GM12864 (cell line): ENCODE data around the gene SLC25A11.
"Not testable (repeated sequence)": the region's sequence is repeated elsewhere in the genome, so short reads cannot be mapped to it uniquely, and the experiment has no call there.

ENCODE experiments used
- DNase-seq: peaks from one replicate; pipeline ENCODE4 v3.0.0-alpha.2; 2011; ENCODE audit warnings: low read depth
- H3K4me3 ChIP-seq: 2 replicates; pipeline ENCODE4 v1.5.1; 2011; ENCODE audit warnings: mild to moderate bottlenecking, low read depth, low read length, control low read depth
- TF ChIP-seq, protein P1 (sequence below): IDR thresholded peaks from 2 replicates; pipeline ENCODE4 v1.5.1; 2011; ENCODE audit warnings: low read depth, mild to moderate bottlenecking, moderate library complexity, low read length, control low read depth, inconsistent platforms; ENCODE audit errors: missing control alignments

The SLC25A11 gene

GRCh38 chr17:4920351-4921048 is 19.3 kb downstream of the SLC25A11 start:
- TF ChIP-seq, protein P1, sequence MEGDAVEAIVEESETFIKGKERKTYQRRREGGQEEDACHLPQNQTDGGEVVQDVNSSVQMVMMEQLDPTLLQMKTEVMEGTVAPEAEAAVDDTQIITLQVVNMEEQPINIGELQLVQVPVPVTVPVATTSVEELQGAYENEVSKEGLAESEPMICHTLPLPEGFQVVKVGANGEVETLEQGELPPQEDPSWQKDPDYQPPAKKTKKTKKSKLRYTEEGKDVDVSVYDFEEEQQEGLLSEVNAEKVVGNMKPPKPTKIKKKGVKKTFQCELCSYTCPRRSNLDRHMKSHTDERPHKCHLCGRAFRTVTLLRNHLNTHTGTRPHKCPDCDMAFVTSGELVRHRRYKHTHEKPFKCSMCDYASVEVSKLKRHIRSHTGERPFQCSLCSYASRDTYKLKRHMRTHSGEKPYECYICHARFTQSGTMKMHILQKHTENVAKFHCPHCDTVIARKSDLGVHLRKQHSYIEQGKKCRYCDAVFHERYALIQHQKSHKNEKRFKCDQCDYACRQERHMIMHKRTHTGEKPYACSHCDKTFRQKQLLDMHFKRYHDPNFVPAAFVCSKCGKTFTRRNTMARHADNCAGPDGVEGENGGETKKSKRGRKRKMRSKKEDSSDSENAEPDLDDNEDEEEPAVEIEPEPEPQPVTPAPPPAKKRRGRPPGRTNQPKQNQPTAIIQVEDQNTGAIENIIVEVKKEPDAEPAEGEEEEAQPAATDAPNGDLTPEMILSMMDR = no peak
- no peak for DNase-seq
- no peak overlapping the region for H3K4me3 ChIP-seq

GRCh38 chr17:4919511-4920047 is 20.3 kb downstream of the SLC25A11 start:
- TF ChIP-seq, protein P1 = no peak
- DNase-seq = no peak
- H3K4me3 ChIP-seq = no peak overlapping the region

DNA sequence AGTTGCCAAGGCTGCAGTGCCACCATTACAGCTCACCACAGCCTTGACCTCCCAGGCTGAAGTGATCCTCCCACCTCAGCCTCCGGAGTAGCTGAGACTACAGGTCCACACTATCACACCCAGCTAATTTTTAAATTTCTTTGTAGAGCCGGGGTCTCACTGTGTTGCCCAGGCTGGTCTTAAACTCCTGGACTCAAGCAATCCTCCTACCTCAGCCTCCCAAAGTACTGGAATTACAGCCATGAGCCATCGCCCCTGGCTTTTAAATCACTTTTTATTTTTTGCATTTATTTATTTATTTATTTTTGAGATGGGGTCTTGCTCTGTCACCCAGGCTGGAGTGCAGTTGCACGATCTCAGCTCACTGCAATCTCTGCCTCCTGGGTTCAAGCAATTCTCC is 25.3 kb downstream of the SLC25A11 start:
- not testable (repeated sequence) for DNase-seq, H3K4me3 ChIP-seq

GRCh38 chr17:4913994-4914393 is 25.9 kb downstream of the SLC25A11 start:
- H3K4me3 ChIP-seq = no peak overlapping the region
- TF ChIP-seq, protein P1 = no peak
- DNase-seq = no peak

GRCh38 chr17:4908711-4909496 is 30.9 kb downstream of the SLC25A11 start:
- TF ChIP-seq, protein P1 = peak; percentile 76
- no peak overlapping the region for H3K4me3 ChIP-seq
- peak; percentile 37 for DNase-seq

DNA sequence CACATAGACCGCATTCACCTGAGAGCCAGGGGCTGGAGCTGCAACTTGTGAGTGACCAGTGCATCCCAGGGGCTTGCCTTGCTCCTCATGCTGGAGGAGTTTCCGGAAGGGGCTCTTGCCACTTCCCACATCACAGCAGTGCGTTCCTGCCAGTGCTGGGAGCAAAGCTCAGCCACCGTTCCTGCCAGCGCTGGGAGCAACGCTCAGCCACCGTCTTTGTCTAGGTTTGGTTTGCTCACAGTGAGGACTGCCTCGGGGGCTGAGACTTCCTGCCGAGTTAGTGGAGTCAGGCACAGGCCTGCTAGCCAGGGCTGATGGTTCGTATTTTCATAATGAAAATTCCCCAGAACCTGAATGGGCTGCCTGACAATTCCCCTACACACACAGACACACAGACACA is 31.5 kb downstream of the SLC25A11 start:
- DNase-seq = no peak
- TF ChIP-seq, protein P1 = no peak
- no peak overlapping the region for H3K4me3 ChIP-seq

DNA sequence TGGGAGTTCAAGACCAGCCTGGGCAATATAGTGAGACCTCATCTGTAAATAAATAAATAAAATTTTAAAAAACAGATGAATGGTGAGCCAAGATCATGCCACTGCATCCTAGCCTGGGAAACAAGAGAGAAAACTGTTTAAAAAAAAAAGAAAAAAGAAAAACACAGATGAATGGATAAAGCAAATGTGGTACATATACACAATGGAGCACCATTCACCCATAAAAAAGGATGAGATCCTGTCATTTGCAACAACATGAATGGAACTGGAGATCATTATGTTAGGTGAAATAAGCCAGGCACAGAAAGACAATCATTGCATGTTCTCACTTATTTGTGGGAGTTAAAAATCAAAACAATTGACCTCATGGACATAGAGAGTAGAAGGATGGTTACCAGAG is 33.2 kb downstream of the SLC25A11 start:
- H3K4me3 ChIP-seq, DNase-seq: not testable (repeated sequence)
